Mesenteric fat pad (tissue), 1 donor: ENCODE measurements around the gene TFRC. TPM values are rescaled to one million over a fixed set of nuclear protein-coding genes. Genes with fewer than 3 reads are reported as not detected.
A peak's percentile ranks its signal among the peaks of the same experiment; 100 is the strongest.
"Not testable (repeated sequence)": the region's sequence is repeated elsewhere in the genome, so short reads cannot be mapped to it uniquely, and the experiment has no call there.

Experiments
- DNase-seq: peaks from one replicate; pipeline ENCODE4 v3.0.0-alpha.2; 2020; ENCODE audit warnings: low spot score
- long read RNA-seq: library from polyadenylated mRNA; unstranded; transcript quantifications from one replicate; pipeline ENCODE4 v2.0.0, GENCODE V29; 2020
- total RNA-seq: library from RNA; stranded (reverse); fragmentation: NEBNext Ultra II Directional; extraction: Animal tissue kit (Norgen Biotek cat#: 25700); gene quantifications from one replicate; pipeline ENCODE4 v1.2.1, GENCODE V29; 2021
- donor health status: DM: yes; HTN: yes; CAD: no.

The TFRC gene
- total RNA-seq = 291 TPM
- long read RNA-seq, full-length matches to known transcripts = 1 of 22 reads
- long read RNA-seq, partial matches to known transcripts = 4 of 22 reads
- long read RNA-seq, other reads (novel, unspliced or antisense) = 17 of 22 reads

GRCh38 chr3:196081834-196082618 is at the start of gene TFRC:
TFRC (minus strand) TSS chr3:196082090; CDS start chr3:196077099, 4,991 bp downstream.
- DNase-seq = peak; percentile 97

GRCh38 chr3:196128172-196128843 is 46.4 kb upstream of the TFRC start:
- no peak for DNase-seq

- DNase-seq = no peak
These were observed 45.6 kb upstream of the TFRC start for GRCh38 chr3:196127308-196128040.

- no peak for DNase-seq
These were observed 42.7 kb upstream of the TFRC start for GRCh38 chr3:196124608-196125007.

- DNase-seq = no peak
These were observed 40.8 kb upstream of the TFRC start for GRCh38 chr3:196122688-196123046.

GRCh38 chr3:196122021-196122687 is 40.3 kb upstream of the TFRC start:
- DNase-seq = no peak

GRCh38 chr3:196121066-196121465 is 39.2 kb upstream of the TFRC start:
- no peak for DNase-seq

GRCh38 chr3:196120291-196120951 is 38.5 kb upstream of the TFRC start:
- no peak for DNase-seq

- no peak for DNase-seq
These were observed 35.9 kb upstream of the TFRC start for GRCh38 chr3:196117809-196118208.

- DNase-seq = no peak
These were observed 33.8 kb upstream of the TFRC start for GRCh38 chr3:196115678-196116083.

GRCh38 chr3:196111939-196112386 is 30.1 kb upstream of the TFRC start:
- no peak for DNase-seq

DNA sequence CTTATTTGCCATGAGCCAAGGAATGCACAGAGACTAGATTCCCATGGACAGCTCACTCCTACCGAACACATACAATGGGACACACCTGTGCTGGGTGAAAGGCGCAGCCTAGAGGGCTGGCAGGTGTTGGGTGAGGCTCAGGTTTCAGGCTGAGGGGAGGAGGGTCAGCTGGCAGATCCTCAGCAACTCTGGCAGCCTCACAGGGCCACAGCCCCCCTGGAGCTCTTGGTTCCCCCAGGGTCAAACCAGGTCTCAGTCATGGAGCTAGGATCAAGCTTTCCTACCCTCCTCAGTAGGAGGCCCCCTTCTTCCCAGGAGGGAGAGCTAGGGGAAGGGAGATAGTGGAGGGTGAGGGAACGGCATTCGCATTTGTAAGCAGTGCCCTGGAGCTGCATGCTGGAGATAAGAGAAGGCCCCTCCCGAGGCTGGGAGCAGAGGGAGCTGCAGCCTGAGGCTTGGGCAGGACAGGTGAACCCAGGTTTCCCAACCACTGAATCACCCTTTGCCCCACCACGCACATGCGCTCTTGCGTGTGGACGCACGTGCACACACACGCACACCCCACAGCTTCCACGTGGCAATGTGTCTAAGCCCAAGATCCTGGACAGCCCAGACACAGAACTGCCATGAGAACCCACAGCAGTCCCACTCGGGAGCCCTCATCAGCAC is 26.3 kb upstream of the TFRC start:
- no peak for DNase-seq

DNA sequence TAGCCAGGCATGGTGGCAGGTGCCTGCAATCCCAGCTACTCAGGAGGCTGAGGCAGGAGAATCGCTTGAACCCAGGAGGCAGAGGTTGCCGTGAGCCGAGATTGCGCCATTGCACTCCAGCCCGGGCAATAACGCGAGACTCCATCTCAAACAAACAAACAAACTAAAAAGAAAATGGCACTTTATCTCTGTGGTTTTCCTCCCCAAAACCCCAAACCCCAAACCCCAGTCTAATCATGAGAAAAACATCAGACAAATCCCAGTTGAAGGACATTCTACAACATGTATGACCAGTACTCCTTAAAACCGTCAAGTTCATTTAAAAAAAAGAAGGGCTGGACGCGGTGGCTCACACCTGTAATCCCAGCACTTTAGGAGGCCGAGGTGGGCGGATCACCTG is 22.8 kb upstream of the TFRC start:
- DNase-seq = not testable (repeated sequence)

GRCh38 chr3:196098365-196098980 is 16.6 kb upstream of the TFRC start:
- DNase-seq = not testable (repeated sequence)

- no peak for DNase-seq
These were observed 15.7 kb upstream of the TFRC start for GRCh38 chr3:196097373-196098154.

DNA sequence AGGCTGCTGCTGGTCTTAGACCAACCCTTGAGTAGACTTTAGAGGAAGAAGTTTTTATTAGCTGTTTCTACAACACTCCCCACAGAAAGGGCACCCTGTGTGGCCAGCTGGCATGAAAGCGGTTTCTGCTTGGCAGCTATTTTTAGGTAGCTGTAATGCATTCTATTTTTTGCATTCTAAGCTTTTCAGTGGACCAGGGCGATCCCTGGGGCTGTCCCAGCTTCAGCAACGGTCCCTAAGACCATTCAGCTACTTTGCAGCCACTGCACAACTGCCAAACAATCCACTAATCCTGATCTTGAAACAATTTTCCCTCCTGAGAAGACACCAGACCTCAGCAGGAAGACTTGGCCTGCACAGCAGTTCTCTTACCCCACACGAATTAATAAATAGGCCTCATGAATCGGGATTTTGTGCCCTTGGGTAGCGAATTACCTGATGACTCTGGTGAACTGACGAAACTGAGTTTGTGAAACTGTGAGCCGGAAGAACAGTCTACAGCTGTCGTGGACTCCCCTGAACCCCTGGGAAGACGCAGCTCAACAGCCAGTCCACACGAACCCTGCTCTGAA is 14.6 kb upstream of the TFRC start:
- DNase-seq = no peak

DNA sequence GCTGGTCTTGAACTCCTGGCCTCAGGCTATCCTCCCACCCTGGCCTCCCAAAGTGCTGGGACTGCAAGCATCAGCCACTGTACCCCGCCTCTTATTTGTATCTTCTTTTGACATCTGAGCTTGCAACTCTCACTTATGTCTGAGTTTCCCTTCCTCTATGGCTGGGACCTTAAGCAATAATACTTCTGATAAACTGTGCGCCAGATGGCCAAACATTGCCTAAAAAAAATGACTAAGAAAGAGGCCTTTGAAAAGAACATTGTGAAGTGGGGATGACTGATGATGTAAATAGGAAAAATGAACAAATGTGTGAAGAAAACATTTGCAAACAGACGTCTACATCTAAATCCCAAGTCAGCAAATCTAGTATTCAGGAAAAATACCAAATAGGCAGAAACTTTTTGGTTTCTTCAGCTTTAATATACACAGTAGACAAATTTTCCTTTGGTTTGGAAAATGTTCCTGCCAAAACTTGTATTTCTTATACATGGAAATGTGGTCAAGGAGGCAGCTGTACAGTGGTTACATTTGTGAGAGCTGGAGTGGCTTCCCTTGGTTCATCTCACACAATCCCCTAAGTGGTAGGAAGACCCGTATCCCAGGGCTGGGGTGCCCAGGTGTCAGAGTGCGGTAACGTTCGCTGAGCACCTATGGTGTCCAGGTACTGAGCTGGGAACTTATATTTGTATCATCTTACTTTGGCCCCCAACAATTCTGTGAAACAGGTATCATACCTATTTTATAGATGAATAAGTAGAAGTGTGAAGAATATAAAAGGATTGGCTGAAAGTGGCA is 11.6 kb upstream of the TFRC start:
- no peak for DNase-seq

GRCh38 chr3:196087906-196088305 is 6.0 kb upstream of the TFRC start:
- no peak for DNase-seq
